Measurements from ENCODE around the gene OR1M1.
"Not testable (repeated sequence)": the region's sequence is repeated elsewhere in the genome, so short reads cannot be mapped to it uniquely, and the experiment has no call there.

OR1M1 gene

DNA sequence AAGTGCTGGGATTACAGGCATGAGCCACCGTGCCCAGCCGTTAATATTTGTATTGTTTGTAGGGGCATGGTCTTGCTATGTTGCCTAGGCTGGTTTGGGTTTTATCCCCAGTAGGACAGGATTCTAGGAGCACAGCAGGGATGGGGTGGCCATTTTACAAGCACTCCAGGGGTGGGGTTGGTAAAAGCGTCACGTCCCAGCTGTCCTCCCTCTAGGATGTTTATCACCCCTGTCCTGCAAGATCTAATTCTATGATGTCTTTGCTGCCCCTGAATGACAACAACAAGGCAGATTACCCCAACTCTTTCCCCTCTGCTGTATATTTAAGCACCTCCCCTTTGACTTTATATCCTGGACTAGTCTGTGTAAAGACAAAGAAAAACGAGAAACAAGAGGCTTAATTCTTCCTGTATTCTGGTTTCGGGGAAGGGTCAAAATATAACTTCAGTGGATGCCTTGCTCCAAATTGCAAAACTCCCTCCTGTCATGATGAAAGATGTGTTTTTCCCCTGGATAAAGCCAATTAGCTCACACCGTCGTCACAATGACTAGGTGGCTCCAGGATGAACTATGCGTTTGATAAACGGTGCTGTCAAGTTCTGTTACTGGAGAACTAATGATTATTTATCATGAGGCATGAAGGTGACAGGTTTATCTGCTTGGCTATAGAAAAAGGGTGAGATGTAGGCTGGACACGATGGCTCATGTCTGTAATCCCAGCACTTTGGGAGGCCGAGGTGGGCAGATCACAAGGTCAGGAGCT lies 27.8 kb upstream of the OR1M1 start:
- DNase-seq (no peak), ATAC-seq (replicated peaks) (no peak)
- H3K36me3 Mint-ChIP-seq = no peaks in the 10 kb centered on the region
- H3K27me3 Mint-ChIP-seq = peaks cover 0 to 20% of the 10 kb centered on the region in 2 donors
- no peaks in the 10 kb centered on the region for H3K4me1 Mint-ChIP-seq
- H3K9me3 Mint-ChIP-seq = peaks cover 0 to 5% of the 10 kb centered on the region in 2 donors
- H3K27ac Mint-ChIP-seq = no peak overlapping the region
- H3K4me3 Mint-ChIP-seq = no peak overlapping the region

DNA sequence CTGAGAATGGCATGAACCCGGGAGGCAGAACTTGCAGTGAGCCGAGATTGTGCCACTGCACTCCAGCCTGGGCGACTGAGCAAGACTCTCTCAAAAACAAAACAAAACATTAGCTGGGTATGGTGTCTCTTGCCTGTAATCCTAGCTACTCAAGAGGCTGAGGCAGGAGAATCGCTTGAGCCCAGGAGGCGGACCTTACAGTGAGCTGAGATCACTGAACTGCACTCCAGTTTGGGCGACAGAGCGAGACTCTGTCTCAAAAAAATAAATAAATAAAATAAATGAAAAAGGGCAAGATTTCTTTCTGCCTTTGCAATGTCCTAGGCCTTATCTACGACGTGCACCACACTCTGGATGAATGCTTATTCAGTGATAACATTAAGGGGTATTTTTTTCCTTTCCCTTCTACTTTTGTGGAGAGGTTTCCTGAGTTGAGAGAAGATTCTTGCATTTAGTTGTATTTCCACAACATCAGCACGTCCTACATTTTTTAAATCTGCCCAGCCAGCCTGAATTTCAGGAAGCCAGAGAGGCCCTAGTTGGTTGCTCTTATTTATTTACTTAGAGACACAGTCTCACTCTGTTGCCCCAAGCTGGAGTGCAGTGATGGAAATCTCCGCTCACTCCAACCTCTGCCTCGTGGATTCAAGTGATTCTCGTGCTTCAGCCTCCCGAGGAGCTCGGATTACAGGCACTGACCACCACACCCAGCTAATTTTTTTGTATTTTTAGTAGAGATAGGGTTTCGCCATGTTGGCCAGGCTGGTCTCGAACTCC lies 26.1 kb upstream of the OR1M1 start:
- H3K27ac Mint-ChIP-seq = no peak overlapping the region
- H3K36me3 Mint-ChIP-seq = no peaks in the 10 kb centered on the region
- DNase-seq (no peak), ATAC-seq (replicated peaks) (no peak)
- peaks cover 0 to 15% of the 10 kb centered on the region in 2 donors for H3K27me3 Mint-ChIP-seq
- H3K9me3 Mint-ChIP-seq = peaks cover 0 to 2% of the 10 kb centered on the region in 2 donors
- no peak overlapping the region for H3K4me3 Mint-ChIP-seq
- H3K4me1 Mint-ChIP-seq = no peaks in the 10 kb centered on the region

DNA sequence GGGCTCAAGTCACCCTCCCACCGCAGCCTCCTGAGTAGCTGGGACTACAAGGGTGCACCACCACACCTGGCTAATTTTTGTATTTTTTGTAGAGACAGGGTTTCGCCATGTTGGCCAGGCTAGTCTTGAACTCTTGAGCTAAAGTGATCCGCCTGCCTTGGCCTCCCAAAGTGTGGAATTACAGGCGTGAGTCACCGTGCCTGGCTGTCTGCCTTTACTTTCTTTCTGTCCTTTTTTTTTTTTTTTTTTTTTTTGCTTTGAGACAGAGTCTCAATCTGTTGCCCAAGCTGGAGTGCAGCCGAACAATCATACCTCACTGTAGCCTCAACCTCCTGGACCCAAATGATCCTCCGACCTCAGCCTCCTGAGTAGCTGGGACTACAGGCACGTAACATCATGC lies 25.0 kb upstream of the OR1M1 start:
- DNase-seq (no peak), ATAC-seq (replicated peaks) (no peak)
- H3K27me3 Mint-ChIP-seq = peaks cover 0 to 15% of the 10 kb centered on the region in 2 donors

DNA sequence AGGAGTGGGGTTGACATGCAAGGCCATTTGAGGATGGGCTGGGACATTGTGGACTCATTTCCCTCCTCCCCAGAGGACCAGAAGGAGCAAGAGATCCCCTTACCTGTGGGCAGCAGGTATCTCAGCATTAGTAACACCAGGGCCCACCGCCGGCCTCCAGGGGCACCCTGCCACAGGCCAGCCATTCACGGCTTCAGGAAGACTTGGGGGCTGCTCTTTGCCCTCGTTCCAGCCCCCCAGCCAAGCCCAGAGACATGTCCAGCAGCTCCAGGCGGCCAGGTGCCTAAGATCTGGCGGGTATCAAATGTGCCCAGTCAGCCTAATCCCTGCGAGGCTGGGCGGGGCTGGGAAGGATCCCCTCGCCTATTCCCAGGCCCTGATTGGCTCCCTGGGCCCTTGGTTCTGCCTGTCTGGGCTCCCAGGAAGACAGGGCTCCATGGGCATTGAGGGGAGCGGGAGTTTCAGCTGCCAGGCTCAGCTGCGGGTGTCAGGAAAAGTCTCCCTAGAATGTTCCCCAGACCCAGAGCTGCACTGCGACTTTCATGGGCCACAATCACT lies 21.3 kb upstream of the OR1M1 start:
- DNase-seq = no peak
- Mint-ChIP-seq H3K4me3 (no peak overlapping the region), H3K27me3 (peaks cover 0 to 8% of the 10 kb centered on the region in 2 donors), H3K36me3 (no peaks in the 10 kb centered on the region), H3K27ac (no peak overlapping the region), H3K4me1 (no peaks in the 10 kb centered on the region), H3K9me3 (no peaks in the 10 kb centered on the region)
- no peak for ATAC-seq (replicated peaks)

More for the DNA sequence above, 25.0 kb upstream of the OR1M1 start:
- no peaks in the 10 kb centered on the region for H3K36me3 Mint-ChIP-seq
- peaks cover 0 to 2% of the 10 kb centered on the region in 2 donors for H3K9me3 Mint-ChIP-seq
- H3K4me3 Mint-ChIP-seq = no peak overlapping the region
- no peaks in the 10 kb centered on the region for H3K4me1 Mint-ChIP-seq
- H3K27ac Mint-ChIP-seq = no peak overlapping the region

DNA sequence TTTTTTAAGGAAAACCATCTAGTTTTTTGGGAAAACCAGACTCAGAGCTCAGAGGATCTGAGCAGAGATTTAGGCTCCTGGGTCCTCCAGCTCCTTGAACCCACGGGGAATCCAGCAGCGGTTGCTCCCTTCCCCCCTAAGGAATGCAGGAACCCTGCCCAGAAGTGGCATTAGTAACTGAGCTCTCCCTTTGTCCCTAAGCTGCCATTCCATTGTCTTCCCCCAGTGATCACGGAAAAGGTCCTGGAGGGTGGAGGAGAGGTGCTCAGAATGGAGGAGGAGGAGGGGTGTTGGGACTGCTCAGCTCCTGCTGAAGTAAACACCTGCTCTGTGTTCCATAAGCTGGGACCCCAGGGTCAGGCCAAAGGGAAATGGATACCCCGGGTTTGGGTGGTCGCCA lies 16.8 kb upstream of the OR1M1 start:
- Mint-ChIP-seq H3K27me3 (no peaks in the 10 kb centered on the region), H3K4me1 (no peaks in the 10 kb centered on the region), H3K9me3 (no peaks in the 10 kb centered on the region), H3K4me3 (no peak overlapping the region), H3K36me3 (no peaks in the 10 kb centered on the region), H3K27ac (no peak overlapping the region)
- DNase-seq (no peak), ATAC-seq (replicated peaks) (no peak)

DNA sequence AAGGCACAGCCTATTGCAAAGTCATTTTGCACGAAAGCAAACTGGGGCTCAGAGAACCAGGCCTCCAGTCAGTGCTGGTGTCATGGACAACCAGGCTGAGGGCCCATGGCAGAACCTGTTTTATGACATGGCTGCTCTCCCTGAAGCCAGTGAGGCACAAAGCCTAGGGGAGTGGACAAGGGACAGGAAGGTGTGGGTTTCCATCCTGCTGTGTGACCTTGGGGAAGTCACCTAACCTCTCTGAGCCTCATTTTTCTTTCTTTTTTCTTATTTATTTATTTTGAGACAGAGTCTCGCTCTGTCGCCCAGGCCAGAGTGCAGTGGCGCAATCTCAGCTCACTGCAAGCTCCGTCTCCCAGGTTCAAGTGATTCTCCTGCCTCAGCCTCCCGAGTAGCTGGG lies 15.1 kb upstream of the OR1M1 start:
- H3K9me3 Mint-ChIP-seq; H3K27ac Mint-ChIP-seq; DNase-seq; H3K4me1 Mint-ChIP-seq; H3K4me3 Mint-ChIP-seq; H3K36me3 Mint-ChIP-seq; ATAC-seq (replicated peaks); H3K27me3 Mint-ChIP-seq: not testable (repeated sequence)

DNA sequence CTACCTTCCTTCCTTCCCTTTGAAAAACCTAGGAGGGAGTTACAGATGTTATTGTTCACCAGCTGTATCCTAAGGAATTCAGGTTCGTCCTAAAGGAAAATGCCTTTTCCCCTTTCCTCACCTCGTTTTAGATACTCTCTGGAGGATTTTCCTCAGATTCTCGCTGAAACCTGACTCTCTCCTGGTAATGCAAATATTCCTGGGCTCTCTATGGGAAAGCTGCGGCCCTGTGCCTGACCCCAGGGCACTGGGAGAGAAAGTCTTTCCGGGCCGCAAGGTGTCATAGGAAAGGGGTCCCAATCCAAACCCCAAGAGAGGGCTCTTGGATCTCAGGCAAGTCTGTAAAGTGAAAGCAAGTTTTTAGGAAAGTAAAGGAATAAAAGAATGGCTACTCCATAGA lies 13.1 kb upstream of the OR1M1 start:
- H3K36me3 Mint-ChIP-seq = no peaks in the 10 kb centered on the region
- ATAC-seq (replicated peaks) (no peak), DNase-seq (no peak)
- no peaks in the 10 kb centered on the region for H3K4me1 Mint-ChIP-seq
- H3K9me3 Mint-ChIP-seq = no peaks in the 10 kb centered on the region
- H3K27me3 Mint-ChIP-seq = no peaks in the 10 kb centered on the region
- no peak overlapping the region for H3K4me3 Mint-ChIP-seq
- no peak overlapping the region for H3K27ac Mint-ChIP-seq

DNA sequence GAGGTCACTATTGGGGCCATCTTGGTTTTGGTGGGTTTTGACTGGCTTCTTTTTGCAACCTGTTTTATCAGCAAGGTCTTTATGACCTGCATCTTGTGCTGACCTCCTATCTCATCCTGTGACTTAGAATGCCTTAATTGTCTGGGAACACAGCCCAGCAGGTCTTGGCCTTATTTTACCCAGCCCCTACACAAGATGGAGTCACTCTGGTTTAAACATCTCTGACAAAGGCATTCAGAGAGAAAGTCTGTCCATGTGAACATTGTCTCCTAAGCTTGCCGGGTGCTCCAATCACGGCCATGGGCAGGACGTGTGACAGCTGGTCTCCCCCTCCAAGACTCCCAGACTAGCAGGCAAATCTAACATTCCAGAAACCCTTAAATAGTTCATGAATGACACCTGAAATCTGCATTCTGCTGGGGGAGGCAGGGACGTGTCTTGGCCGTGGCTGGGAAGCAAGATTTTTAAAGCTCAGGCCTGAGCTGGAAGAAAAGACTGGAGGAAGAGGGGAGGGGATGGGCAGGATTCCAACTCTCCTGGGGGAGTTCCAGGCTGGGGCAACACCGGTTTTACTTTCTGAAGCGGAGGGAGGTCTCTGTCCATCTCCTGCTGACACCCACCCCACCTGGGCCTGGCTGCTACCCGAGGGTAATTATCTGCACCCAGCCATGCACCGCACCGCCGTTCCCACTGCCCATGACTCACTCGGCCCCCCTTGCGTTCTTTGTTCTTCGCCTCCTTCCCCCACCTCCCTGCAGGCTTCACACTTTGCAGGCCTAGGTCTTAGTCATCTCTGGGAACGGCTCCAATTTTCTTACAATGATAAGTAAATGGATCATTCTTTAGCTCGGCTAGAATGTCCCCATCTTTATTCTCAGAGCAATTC lies 11.6 kb upstream of the OR1M1 start:
- Mint-ChIP-seq H3K4me3 (no peak overlapping the region), H3K27ac (no peak overlapping the region)
- DNase-seq = no peak

DNA sequence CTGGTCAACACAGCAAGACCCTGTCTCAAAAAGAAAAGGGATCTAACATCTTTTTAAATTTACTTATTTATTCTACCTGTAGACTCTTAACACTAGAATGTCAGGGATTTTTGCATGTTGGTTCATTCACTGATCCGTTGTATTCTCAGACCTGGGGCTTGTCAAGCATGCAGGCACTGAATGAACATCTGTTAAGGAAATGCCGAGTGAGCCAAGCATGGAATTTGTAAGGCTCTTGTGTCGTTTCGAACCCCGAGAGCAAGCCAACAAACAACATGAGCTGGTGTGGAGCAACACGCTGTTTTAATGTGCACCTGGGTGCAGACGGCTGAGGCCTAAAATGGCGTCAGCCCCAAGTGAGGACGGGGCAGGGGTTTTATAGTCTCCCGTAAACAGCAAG lies 10.0 kb upstream of the OR1M1 start:
- Mint-ChIP-seq H3K36me3 (no peaks in the 10 kb centered on the region), H3K4me3 (no peak overlapping the region)
- no peak for ATAC-seq (replicated peaks)

More for the DNA sequence above, 11.6 kb upstream of the OR1M1 start:
- Mint-ChIP-seq H3K9me3 (no peaks in the 10 kb centered on the region), H3K36me3 (no peaks in the 10 kb centered on the region), H3K4me1 (peaks cover 0 to 4% of the 10 kb centered on the region in 2 donors), H3K27me3 (no peaks in the 10 kb centered on the region)
- no peak for ATAC-seq (replicated peaks)

DNA sequence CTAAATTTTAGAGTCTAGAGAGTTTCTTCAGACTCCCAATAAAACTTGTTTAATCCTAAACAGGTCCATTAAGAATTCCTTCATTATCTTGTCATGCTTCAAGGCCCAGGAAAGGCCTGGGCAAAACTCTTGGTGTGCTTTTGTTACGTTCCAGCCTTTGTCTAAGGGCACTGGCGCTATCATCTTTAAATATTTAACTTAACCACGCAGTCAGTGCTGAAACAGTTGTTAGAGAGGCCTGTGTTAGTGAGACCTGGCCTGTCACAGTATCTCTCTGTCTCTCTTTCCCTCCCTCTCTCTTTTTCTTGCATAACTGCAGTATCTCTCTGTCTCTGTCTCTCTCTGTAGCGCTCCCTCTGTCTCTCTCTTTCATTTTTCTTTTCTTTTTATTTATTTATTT lies 8.2 kb upstream of the OR1M1 start:
- H3K27me3 Mint-ChIP-seq = peaks cover 5% of the 10 kb centered on the region in 2 donors
- H3K36me3 Mint-ChIP-seq = no peaks in the 10 kb centered on the region
- ATAC-seq (replicated peaks) (no peak), DNase-seq (no peak)
- peaks cover 0 to 4% of the 10 kb centered on the region in 2 donors for H3K4me1 Mint-ChIP-seq
- H3K9me3 Mint-ChIP-seq = no peaks in the 10 kb centered on the region
- no peak overlapping the region for H3K27ac Mint-ChIP-seq
- H3K4me3 Mint-ChIP-seq = no peak overlapping the region

More for the DNA sequence above, 10.0 kb upstream of the OR1M1 start:
- H3K27me3 Mint-ChIP-seq = no peaks in the 10 kb centered on the region
- no peaks in the 10 kb centered on the region for H3K9me3 Mint-ChIP-seq
- no peak for DNase-seq
- H3K27ac Mint-ChIP-seq = no peak overlapping the region
- H3K4me1 Mint-ChIP-seq = peaks cover 0 to 4% of the 10 kb centered on the region in 2 donors

DNA sequence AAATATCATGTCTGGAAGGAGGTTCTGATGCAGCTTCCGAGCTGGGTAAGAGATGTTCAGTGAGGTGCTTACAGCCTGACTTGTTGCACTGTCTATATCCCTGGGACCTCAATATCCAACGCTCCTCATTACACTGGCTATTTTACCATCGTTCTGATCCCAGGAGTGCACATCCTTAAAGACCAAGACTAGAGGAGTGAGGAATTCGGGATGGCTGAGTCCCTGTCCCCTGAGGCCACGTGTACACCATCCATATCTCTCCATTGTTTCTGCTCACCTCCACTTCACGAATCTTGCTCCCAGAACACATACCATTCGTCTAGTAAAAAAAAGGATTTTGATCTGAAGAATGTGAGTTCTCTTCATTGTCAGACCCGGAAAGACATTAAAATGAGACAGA lies 20.5 kb downstream of the OR1M1 start, which contains the start of gene OR7G2:
TSS of gene OR7G2 (minus strand) at position 101 of the 400 bp plus-strand sequence. CDS start 4,232 bp downstream, outside the sequence.
- H3K9me3 Mint-ChIP-seq = no peaks in the 10 kb centered on the region
- DNase-seq (no peak), ATAC-seq (replicated peaks) (no peak)
- H3K4me3 Mint-ChIP-seq = no peak within 1 kb of the TSS
- H3K27me3 Mint-ChIP-seq = peaks cover 18 to 37% of the 10 kb centered on the region in 2 donors
- H3K36me3 Mint-ChIP-seq = no peaks in the 10 kb centered on the region
- H3K4me1 Mint-ChIP-seq = no peaks in the 10 kb centered on the region
- H3K27ac Mint-ChIP-seq = no peak within 1 kb of the TSS

DNA sequence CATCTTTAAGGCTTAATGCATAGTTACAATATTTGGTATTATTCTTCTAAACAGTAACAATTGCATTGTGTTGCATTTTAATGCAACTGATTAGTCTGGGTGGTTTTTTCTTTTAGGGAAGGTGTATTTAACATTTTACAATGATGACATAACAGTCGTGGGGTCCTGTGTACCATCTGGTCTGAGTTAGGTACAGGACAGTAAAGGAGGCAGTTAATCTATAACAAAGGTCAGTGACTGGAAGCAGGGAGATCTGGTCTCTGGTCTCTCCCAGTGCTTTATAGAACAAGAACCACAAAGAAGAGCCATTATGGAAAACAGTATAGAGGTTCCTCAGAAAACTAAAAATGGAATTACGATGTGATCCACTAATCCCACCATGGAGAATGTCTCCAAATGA lies 23.1 kb downstream of the OR1M1 start:
- H3K9me3 Mint-ChIP-seq = no peaks in the 10 kb centered on the region
- H3K4me1 Mint-ChIP-seq = no peaks in the 10 kb centered on the region
- no peak overlapping the region for H3K27ac Mint-ChIP-seq
- peaks cover 19 to 41% of the 10 kb centered on the region in 2 donors for H3K27me3 Mint-ChIP-seq
- H3K36me3 Mint-ChIP-seq = no peaks in the 10 kb centered on the region
- no peak overlapping the region for H3K4me3 Mint-ChIP-seq
- ATAC-seq (replicated peaks) = no peak
- DNase-seq = no peak

DNA sequence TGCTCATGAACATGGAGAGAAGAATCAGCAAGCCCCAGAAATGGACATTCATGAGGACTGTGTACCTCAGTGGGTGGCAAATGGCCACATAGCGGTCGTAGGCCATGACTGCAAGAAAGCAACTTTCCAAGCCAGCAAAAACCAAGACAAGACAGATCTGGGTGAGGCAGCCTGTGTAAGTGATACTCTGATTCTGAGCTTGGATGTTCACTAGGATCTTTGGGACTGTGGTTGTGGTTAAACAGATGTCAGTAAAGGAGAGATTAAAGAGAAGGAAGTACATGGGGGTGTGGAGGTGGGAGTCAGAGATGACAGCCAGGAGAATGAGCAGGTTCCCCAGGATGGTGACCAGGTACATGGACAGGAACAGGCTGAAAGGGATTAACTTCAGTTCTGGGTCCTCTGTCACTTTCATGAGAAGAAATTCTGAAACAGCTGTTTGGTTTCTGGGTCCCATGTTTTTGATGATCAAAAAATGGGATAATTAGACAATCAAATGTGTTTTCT lies 28.5 kb downstream of the OR1M1 start, which contains the start of gene OR7G1:
TSS of gene OR7G1 (minus strand) at position 457 of the 507 bp plus-strand sequence. CDS start at position 457, 0 bp downstream.
- Mint-ChIP-seq H3K4me3 (no peak within 1 kb of the TSS), H3K27ac (no peak within 1 kb of the TSS), H3K4me1 (no peaks in the 10 kb centered on the region), H3K27me3 (peaks cover 21 to 22% of the 10 kb centered on the region in 2 donors), H3K36me3 (no peaks in the 10 kb centered on the region), H3K9me3 (no peaks in the 10 kb centered on the region)
- no peak for ATAC-seq (replicated peaks)
- no peak for DNase-seq

All from stimulated activated naive B cell treated with anti-CD40 and anti-IgM and Interleukin-4, amounts not matched to agents 10 μg/mL and 1 μg/mL and 100 μg/mL, for 72 hours (primary cell).